Suprapubic skin (tissue), 4 donors: ENCODE results near the gene ZBTB20.

Experiments
- EP300 ChIP-seq: sonication (generic); formaldehyde crosslinking; IDR thresholded peaks from one replicate; pipeline ENCODE4 v1.6.1; 2017; ENCODE audit warnings: antibody characterized with exemption
- POLR2A ChIP-seq, 2 donors: fragments of 450-650 bp; IDR thresholded peaks; one replicate each; pipeline ENCODE4 v1.6.1; 2017; ENCODE audit warnings: antibody characterized with exemption in 2 of 2, mild to moderate bottlenecking in 2 of 2, moderate library complexity in 2 of 2
- POLR2AphosphoS5 ChIP-seq, 3 donors: sonication (generic); formaldehyde crosslinking; IDR thresholded peaks; one replicate each; pipeline ENCODE4 v1.6.1; 2017; ENCODE audit warnings: antibody characterized with exemption in 3 of 3
- TF ChIP-seq, protein P1 (sequence below), 2 donors: fragments of 200-600 bp in 1 of 2; fragments of 450-650 bp in 1 of 2; sonication (generic) in 1 of 2; IDR thresholded peaks; one replicate each; pipeline ENCODE4 v1.5.1; 2016 to 2019; ENCODE audit warnings: antibody characterized with exemption in 2 of 2, mild to moderate bottlenecking in 1 of 2, moderate library complexity in 1 of 2

DNA sequence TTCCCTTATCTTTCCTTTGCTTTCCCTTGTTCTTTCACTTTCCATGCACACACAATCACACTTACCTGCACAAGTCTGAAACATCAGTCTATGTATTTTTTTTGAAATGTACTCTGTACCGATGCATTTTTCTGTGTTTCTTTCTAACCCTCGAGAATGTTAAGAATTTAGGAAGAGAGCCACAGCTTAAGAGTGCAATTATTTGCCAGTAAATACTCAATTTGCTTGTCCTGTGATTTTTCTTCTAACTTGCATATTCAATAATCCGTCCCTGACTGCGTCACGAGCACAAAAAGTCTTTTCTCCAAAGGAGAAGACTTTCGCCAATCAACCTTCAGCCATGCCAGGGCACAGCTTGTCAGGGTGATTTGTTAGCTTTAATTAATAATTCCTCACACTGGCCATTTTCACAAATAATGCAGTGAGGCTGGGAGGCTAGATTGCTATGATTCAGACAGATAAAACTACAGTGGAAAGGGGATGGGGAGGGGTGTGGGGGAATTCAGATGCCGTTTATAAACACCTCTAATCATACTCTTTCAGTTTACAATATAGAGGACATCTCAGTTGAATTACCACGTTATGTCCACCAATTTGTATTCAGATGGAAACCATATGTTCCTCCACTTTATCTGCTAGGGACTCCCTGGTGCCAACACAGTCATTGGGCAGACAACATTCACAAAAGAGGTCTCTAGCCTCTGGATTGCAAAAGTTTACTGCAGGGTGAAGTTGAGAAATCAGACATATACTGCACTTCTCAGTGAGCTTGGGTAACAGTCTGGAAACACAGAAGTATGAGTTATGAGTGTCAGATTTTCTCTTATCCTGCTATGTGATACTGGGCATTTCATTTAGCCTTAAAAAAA is 388.0 kb downstream of the ZBTB20 start:
- TF ChIP-seq, protein P1, sequence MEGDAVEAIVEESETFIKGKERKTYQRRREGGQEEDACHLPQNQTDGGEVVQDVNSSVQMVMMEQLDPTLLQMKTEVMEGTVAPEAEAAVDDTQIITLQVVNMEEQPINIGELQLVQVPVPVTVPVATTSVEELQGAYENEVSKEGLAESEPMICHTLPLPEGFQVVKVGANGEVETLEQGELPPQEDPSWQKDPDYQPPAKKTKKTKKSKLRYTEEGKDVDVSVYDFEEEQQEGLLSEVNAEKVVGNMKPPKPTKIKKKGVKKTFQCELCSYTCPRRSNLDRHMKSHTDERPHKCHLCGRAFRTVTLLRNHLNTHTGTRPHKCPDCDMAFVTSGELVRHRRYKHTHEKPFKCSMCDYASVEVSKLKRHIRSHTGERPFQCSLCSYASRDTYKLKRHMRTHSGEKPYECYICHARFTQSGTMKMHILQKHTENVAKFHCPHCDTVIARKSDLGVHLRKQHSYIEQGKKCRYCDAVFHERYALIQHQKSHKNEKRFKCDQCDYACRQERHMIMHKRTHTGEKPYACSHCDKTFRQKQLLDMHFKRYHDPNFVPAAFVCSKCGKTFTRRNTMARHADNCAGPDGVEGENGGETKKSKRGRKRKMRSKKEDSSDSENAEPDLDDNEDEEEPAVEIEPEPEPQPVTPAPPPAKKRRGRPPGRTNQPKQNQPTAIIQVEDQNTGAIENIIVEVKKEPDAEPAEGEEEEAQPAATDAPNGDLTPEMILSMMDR (IDR thresholded peaks at IDR 0.05) = no peak
- TF ChIP-seq POLR2A (IDR thresholded peaks at IDR 0.05) = no peak
- no peak for TF ChIP-seq POLR2AphosphoS5 (IDR thresholded peaks at IDR 0.05)
- TF ChIP-seq EP300 = no peak
